Stimulated activated CD8-positive, alpha-beta memory T cell treated with anti-CD3 and anti-CD28 coated beads, Interleukin-7, amount 100 ng/mL, for 1 hour (primary cell): ENCODE measurements around the gene LAPTM4A.
"Not testable (repeated sequence)": the region's sequence is repeated elsewhere in the genome, so short reads cannot be mapped to it uniquely, and the experiment has no call there.

Experiments
- DNase-seq, 2 donors: peaks; one replicate each; pipeline ENCODE4 v3.0.0-alpha.2; 2020; ENCODE audit warnings: low read depth in 2 of 2

LAPTM4A gene

GRCh38 chr2:20076757-20077156 is 25.3 kb upstream of the LAPTM4A start:
- no peak for DNase-seq

GRCh38 chr2:20074901-20075300 is 23.5 kb upstream of the LAPTM4A start:
- DNase-seq: no peak

- not testable (repeated sequence) for DNase-seq
Measured at GRCh38 chr2:20074046-20074648, 22.7 kb upstream of the LAPTM4A start.

- no peak for DNase-seq
Measured at GRCh38 chr2:20073460-20073859, 22.0 kb upstream of the LAPTM4A start.

- no peak for DNase-seq
Measured at GRCh38 chr2:20072436-20073158, 21.2 kb upstream of the LAPTM4A start.

GRCh38 chr2:20071397-20072383 is 20.3 kb upstream of the LAPTM4A start:
- DNase-seq: no peak

GRCh38 chr2:20069756-20070155 is 18.3 kb upstream of the LAPTM4A start:
- no peak for DNase-seq

GRCh38 chr2:20067992-20068584 is 16.7 kb upstream of the LAPTM4A start:
- no peak for DNase-seq

GRCh38 chr2:20065885-20066602 is 14.6 kb upstream of the LAPTM4A start:
- no peak for DNase-seq

- no peak for DNase-seq
Measured at GRCh38 chr2:20064841-20065240, 13.4 kb upstream of the LAPTM4A start.

GRCh38 chr2:20064421-20064820 is 13.0 kb upstream of the LAPTM4A start:
- no peak for DNase-seq

GRCh38 chr2:20062615-20063545 is 11.5 kb upstream of the LAPTM4A start:
- DNase-seq: no peak

- no peak for DNase-seq
Measured at GRCh38 chr2:20061940-20062339, 10.5 kb upstream of the LAPTM4A start.

GRCh38 chr2:20061476-20061875 is 10.0 kb upstream of the LAPTM4A start:
- no peak for DNase-seq

- no peak for DNase-seq
Measured at GRCh38 chr2:20060106-20060505, 8.7 kb upstream of the LAPTM4A start.

GRCh38 chr2:20057268-20057667 is 5.8 kb upstream of the LAPTM4A start:
- DNase-seq: no peak

- DNase-seq: no peak
Measured at GRCh38 chr2:20054931-20055330, 3.5 kb upstream of the LAPTM4A start.

GRCh38 chr2:20054119-20054518 is 2.7 kb upstream of the LAPTM4A start:
- no peak for DNase-seq

GRCh38 chr2:20052861-20053281 is 1.4 kb upstream of the LAPTM4A start:
- DNase-seq: no peak

- DNase-seq: no peak
Measured at GRCh38 chr2:20052229-20052851, 912 bp upstream of the LAPTM4A start.
